Measurements from ENCODE around the gene PKNOX1.
"Not testable (repeated sequence)": the region's sequence is repeated elsewhere in the genome, so short reads cannot be mapped to it uniquely, and the experiment has no call there.

The PKNOX1 gene, protein sequence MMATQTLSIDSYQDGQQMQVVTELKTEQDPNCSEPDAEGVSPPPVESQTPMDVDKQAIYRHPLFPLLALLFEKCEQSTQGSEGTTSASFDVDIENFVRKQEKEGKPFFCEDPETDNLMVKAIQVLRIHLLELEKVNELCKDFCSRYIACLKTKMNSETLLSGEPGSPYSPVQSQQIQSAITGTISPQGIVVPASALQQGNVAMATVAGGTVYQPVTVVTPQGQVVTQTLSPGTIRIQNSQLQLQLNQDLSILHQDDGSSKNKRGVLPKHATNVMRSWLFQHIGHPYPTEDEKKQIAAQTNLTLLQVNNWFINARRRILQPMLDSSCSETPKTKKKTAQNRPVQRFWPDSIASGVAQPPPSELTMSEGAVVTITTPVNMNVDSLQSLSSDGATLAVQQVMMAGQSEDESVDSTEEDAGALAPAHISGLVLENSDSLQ

DNA sequence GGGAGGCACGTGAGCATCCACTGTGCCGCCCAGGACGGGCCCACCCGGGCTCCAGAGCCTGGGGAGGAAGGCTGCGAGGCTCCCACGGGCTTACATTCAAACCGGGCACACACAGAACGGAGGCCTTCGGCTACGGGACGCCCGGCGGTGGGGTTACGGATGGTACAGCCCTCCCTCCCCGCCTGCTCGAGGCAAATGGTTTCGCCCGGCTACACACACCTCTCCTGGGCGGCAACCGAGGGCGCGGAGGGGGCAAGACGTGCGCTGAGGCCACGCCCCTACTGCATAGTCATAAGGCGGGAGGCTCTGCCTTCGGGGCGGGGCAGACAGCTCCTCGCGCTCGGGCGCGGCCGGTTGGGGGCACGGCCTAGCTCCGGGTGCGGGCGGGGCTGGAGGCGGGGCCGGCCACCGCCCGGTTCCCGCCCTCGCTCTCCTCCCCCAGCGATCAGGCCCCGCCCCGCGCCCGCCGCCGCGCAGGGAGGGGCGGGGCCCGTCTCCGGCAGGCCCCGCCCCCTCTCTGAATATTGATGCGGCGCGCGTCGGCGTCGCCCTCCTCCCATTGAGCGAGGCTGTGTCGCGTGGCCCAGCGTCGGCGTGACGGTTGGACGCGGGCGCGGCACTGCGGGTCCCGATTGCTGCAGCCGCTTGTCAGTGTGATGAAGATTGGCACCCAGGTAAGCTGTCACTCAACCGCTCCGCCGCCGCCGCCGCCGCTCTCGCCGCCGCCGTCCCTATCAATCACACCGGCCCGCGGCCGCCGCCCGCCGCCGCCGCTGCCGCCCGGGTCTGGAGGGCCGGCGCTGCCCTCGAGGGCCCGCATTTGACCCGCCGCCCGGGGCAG lies at the start of gene PKNOX1:
Gene PKNOX1, plus strand, starts transcription at position 572 of the 841 bp plus-strand sequence. CDS start 29,820 bp downstream, outside the sequence.
- DNase-seq (ENCODE audit: low read depth in 2 of 2) = peak; percentile 96 to 99

- no peak for DNase-seq (ENCODE audit: low read depth in 2 of 2)
Measured at GRCh38 chr21:42925114-42925926, 49.0 kb upstream of the PKNOX1 start, which contains the start of gene ERVH48-1. ERVH48-1 (minus strand) TSS chr21:42925630; CDS start chr21:42919006, 6,624 bp downstream.

- not testable (repeated sequence) for DNase-seq (ENCODE audit: low read depth in 2 of 2)
Measured at GRCh38 chr21:42927474-42928200, 46.7 kb upstream of the PKNOX1 start.

DNA sequence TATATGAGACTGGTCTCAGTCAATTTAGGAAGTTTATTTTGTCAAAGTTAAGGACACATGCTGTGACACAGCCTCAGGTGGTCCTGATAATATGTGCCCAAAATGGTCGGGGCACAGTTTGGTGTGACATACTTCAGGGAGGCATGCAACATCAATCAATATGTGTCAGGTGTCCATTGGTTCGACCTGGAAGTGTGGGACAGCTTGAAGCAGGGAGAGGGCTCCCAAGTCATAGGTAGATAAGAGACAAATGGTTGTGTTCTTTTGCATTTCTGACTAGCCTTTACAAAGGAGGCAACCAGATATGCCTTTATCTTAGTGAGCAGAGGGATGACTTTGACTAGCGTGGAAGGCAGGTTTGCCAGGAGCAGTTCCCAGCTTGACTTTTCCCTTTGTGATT lies 44.4 kb upstream of the PKNOX1 start:
- DNase-seq (ENCODE audit: low read depth in 2 of 2) = no peak

DNA sequence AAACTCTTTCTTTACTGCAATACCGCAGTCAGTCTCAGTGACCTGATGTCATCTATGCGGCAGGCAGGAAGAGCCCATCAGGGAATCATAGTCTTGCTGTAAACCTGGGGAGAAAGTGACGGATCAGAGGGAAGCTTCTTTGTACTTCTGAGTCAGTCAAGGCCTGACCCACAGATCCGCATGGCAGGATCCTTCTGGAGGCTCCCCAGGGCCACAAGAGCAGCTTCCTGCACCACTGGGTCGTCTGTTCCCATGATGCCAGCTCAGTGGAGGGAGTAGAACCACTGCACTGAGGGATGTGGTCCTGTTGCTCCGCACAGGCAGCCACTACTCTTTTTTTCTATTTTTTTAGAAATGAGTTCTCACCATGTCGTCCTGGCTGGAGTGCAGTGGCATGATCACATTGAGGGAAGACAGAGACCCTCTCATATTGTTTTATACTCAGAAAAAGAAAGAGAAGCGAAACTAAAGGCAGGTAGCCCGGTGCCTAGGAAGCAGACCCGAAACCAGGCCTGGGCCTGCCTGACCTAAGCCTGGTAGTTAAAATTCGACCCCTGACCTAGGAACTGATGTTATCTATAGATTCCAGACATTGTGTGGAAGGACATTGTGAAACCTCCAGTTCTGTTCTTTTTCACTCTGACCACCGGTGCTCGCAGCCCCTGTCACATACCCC lies 42.7 kb upstream of the PKNOX1 start:
- no peak for DNase-seq (ENCODE audit: low read depth in 2 of 2)

- not testable (repeated sequence) for DNase-seq (ENCODE audit: low read depth in 2 of 2)
Measured at GRCh38 chr21:42932378-42933136, 41.8 kb upstream of the PKNOX1 start.

- not testable (repeated sequence) for DNase-seq (ENCODE audit: low read depth in 2 of 2)
Measured at GRCh38 chr21:42933137-42933970, 41.0 kb upstream of the PKNOX1 start.

DNA sequence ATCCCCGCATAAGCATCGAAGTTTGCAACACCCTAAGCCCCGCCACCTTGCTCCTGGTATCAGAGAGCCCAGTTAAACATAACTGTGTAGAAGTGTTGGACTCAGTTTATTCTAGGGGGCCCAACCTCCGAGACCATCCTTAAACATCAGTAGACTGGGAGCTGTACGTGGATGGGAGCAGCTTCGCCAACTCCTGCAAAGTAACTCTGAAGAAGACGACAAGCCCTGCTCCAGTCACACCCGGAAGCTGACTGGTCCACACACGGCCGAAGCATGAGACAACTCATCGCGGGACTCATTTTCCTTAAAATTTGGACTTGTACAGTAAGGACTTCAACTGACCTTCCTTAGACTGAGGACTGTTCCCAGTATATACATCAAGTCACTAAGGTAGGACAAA lies 40.4 kb upstream of the PKNOX1 start:
- DNase-seq (ENCODE audit: low read depth in 2 of 2) = not testable (repeated sequence)

DNA sequence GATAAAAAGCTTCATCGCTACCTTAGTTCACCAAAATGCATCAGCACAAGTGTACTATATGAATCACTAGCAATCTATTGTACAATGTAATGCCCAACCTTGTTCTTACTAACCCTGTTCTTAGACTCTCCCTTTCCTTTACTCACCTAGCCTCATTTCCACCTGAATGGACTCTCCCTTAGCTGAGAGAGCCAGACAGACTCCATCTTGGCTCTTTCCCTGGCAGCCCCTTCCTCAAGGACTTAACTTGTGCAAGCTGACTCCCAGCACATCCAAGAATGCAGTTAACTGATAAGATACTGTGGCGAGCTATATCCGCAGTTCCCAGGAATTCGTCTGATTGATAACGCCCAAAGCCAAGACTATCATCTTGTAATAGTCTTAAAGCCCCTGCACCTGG lies 38.0 kb upstream of the PKNOX1 start:
- DNase-seq (ENCODE audit: low read depth in 2 of 2) = not testable (repeated sequence)

DNA sequence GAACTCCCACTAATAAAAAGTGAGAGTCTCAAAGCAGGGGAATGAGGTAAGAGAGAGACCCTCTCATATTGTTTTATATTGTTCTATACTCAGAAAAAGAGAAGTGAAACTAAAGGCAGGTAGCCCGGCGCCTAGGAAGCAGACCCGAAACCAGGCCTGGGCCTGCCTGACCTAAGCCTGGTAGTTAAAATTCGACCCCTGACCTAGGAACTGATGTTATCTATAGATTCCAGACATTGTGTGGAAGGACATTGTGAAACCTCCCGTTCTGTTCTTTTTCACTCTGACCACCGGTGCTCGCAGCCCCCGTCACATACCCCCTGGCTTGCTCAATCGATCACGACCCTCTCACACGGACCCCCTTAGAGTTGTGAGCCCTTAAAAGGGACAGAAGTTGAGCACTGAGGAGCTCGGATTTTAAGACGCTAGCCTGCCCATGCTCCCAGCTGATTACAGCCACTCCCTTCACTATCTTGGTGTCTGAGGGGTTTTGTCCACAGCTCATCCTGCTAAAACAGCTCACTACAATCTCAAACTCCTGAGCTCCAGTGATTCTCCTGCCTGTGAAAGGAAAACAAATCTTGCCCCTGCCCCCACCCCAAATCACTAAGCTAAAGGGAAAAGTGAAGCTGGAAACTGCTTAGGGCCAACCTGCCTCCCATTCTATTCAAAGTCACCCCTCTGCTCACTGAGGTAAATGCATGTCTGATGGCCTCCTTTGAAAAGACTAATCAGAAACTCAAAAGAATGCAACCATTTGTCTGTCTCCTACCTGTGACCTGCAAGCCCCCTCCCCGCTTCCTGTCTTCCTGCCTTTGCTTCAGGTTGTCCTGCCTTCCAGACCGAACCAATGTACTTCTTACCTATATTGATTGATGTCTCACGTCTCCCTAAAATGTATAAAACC lies 37.1 kb upstream of the PKNOX1 start:
- DNase-seq (ENCODE audit: low read depth in 2 of 2) = not testable (repeated sequence)

GRCh38 chr21:42937960-42938605 lies 36.3 kb upstream of the PKNOX1 start:
- DNase-seq (ENCODE audit: low read depth in 2 of 2) = no peak

DNA sequence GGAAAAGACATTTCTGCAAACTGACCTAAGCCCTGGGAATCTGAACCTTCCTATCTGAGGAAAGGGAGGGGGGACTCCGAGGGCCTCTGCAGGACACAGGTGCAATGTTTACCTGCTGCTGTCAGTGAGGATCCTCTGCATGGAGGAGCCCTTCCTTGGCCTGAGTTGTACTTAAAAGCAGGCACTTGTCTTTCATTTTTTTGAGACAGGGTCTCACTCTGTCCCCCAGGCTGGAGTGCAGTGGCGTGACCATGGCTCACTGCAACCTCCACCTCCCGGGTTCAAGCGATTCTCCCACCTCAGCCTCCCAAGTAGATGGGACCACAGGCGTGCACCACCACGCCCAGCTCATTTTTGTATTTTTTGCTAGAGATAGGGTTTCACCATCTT lies 35.8 kb upstream of the PKNOX1 start:
- not testable (repeated sequence) for DNase-seq (ENCODE audit: low read depth in 2 of 2)

DNA sequence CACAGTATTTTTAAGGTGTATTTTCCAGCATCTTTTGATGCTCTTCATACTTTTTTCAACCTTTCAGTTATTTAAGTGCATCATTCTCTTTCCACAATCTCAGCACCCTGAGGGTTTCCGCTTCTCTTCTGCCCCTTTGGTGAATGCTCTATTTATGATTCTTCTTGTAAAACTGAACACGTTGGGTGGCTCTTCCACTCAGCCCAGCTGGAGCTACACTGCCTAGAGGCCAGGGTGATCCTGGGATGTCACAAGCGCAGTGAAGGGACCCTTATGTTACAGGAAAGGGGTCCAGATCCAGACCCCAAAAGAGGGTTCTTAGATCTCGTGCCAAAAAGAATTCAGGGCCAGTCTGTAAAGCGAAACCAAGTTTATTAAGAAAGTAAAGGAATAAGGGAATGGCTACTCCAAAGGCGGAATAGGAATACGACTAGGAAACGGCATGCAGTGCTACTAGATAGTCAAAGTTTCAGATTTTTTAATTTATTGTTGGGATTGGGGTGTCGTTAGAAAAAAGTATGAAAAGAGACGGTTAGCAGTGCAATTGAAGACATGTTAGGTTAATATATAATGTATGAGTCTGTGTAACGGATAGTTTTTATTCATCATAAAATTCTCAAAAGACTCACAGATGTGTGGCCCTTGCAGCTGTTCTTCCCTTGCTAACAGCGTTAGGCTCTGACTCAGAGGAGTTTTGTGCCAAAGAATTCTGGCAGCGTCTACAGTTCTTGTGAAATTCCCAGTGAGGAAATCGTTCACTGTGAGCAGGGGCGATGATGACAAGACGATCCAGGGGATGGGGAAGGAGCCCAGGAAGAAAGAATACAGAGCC lies 34.6 kb upstream of the PKNOX1 start:
- DNase-seq (ENCODE audit: low read depth in 2 of 2) = no peak

- no peak for DNase-seq (ENCODE audit: low read depth in 2 of 2)
Measured at GRCh38 chr21:42941696-42942085, 32.7 kb upstream of the PKNOX1 start.

GRCh38 chr21:42942244-42942643 lies 32.1 kb upstream of the PKNOX1 start:
- DNase-seq (ENCODE audit: low read depth in 2 of 2) = no peak

DNA sequence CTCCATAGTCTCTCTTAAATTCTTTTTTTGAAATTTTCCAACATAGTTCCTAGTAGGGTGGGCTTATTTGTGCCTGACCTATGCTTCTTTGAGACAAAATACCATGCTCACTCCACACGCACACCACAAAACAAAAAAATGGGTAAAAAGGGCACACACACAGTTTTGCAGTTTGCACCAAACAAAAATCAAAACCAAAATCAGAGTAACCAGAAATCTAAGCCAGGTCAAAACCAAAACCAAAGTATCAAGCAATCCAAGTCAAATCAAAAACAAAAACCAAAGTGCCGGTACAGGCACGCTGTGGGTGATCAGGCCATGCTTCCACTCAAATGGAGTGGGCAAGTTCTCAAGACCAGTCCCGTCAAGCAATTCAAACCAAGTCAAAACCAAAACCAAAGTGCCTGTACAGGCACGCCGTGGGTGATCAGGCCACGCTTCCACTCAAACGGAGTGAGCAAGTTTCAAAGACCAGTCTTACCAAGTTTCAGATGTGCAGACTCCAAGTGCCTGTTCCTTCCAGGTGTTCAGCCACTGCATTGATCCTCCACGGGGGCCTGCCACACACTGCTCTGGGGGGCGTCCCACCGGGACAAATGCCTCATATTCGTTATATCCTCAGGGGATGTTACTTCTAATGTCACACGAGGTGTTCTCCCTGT lies 25.1 kb upstream of the PKNOX1 start:
- DNase-seq (ENCODE audit: low read depth in 2 of 2) = not testable (repeated sequence)

Data from activated CD8-positive, alpha-beta memory T cell treated with anti-CD3 and anti-CD28 coated beads for 4 hours (primary cell).